C4-2B (cell line): ENCODE data around the gene SLAMF6.
"Not testable (repeated sequence)": the region's sequence is repeated elsewhere in the genome, so short reads cannot be mapped to it uniquely, and the experiment has no call there.

Source experiments
- H3K27ac ChIP-seq: fragments of 450-650 bp; 2 replicates; pipeline ENCODE4 v1.5.1; 2017
- ZFX ChIP-seq: fragments of 450-650 bp; IDR thresholded peaks from 2 replicates; pipeline ENCODE4 v1.6.1; 2017
- TF ChIP-seq, protein P1 (sequence below): fragments of 450-650 bp; conservative IDR thresholded peaks from 2 replicates; pipeline ENCODE4 v1.5.1; 2017; ENCODE audit warnings: mild to moderate bottlenecking

Gene SLAMF6

DNA sequence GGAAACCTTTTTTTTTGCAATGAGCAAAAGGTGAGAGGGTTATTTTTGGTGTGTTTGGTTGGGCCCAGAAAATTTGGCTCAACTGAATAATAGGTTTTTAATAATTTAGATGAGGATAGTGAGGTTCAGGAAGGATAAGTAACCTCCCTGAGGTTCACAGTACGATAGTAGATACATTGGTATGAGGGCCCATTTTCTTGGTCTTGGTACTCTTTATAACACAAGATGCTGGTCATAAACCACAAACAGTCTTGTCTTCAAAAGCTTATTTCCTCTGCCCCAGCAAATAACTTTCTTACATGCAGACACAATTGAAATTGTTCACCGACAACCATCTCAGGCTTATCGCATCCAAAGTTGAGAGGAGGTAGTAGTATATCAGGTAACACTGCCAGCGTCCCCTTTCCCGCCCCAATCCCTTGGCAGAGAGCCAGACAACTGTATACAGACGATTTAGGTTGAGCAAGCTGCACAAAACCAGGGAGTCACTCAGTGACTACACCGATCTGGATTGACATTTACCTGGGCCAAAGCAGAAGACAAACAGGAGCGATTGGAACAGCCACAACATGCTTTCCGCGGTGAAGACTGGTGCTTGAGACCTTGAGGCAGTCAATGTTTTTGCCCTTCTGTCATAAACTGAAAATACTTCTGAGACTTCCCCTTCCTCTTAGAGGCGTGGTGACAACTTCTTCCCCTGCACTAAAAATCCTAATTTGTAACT, at the start of gene SLAMF6:
Gene SLAMF6, minus strand, starts transcription at position 634 of the 724 bp plus-strand sequence. Its CDS starts 63 bp downstream, at position 571.
- H3K27ac ChIP-seq = no peak within 1 kb of the TSS
- TF ChIP-seq, protein P1, sequence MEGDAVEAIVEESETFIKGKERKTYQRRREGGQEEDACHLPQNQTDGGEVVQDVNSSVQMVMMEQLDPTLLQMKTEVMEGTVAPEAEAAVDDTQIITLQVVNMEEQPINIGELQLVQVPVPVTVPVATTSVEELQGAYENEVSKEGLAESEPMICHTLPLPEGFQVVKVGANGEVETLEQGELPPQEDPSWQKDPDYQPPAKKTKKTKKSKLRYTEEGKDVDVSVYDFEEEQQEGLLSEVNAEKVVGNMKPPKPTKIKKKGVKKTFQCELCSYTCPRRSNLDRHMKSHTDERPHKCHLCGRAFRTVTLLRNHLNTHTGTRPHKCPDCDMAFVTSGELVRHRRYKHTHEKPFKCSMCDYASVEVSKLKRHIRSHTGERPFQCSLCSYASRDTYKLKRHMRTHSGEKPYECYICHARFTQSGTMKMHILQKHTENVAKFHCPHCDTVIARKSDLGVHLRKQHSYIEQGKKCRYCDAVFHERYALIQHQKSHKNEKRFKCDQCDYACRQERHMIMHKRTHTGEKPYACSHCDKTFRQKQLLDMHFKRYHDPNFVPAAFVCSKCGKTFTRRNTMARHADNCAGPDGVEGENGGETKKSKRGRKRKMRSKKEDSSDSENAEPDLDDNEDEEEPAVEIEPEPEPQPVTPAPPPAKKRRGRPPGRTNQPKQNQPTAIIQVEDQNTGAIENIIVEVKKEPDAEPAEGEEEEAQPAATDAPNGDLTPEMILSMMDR = no peak
- TF ChIP-seq ZFX = no peak

GRCh38 chr1:160570840-160571239, 47.8 kb upstream of the SLAMF6 start:
- TF ChIP-seq ZFX = no peak
- TF ChIP-seq, protein P1 = no peak
- no peak overlapping the region for H3K27ac ChIP-seq

DNA sequence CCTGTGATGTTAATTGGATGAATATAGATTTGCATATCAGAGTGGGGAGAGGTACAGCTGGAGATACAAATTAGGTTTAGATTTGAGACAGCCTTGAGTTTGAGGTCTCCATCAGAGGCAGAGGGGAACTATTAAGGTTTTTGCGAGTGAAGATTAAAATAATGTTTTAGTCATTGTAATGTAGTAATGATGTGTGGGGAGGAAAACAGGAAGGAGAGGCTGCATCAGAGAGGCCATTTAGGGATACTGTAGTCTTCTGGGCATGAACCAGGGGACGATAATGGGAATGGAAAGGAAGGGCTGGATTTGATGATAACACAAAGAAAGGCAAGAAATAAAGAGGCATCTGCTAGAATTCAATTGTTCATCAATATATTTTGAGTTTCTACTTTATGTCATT, 46.8 kb upstream of the SLAMF6 start:
- no peak overlapping the region for H3K27ac ChIP-seq
- TF ChIP-seq, protein P1 = no peak
- no peak for TF ChIP-seq ZFX

- no peak for TF ChIP-seq ZFX
- TF ChIP-seq, protein P1 = no peak
- no peak overlapping the region for H3K27ac ChIP-seq
Measured at GRCh38 chr1:160567858-160568682, 45.0 kb upstream of the SLAMF6 start.

DNA sequence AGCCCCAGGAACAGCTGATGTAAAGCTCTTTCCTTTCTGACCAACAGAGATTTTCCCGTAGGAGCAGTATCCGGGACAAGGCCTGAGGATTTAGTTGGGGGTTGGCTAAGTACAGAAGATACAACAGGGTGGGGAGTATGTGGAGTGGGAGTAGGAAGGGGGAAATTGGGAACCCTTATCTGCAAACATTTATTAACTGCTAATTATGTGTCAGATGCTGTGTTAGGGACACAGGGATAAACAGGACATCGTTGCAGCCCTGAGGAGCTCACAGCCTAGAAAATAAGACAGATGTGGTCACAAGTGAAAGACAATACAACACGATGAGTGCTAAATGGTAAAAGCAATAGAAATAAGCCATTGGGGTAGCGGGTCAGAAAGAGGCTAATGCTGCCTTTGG, 44.3 kb upstream of the SLAMF6 start:
- TF ChIP-seq, protein P1 = no peak
- no peak for TF ChIP-seq ZFX
- no peak overlapping the region for H3K27ac ChIP-seq

GRCh38 chr1:160565564-160565963, 42.5 kb upstream of the SLAMF6 start:
- no peak overlapping the region for H3K27ac ChIP-seq
- TF ChIP-seq ZFX = no peak
- TF ChIP-seq, protein P1 = no peak

DNA sequence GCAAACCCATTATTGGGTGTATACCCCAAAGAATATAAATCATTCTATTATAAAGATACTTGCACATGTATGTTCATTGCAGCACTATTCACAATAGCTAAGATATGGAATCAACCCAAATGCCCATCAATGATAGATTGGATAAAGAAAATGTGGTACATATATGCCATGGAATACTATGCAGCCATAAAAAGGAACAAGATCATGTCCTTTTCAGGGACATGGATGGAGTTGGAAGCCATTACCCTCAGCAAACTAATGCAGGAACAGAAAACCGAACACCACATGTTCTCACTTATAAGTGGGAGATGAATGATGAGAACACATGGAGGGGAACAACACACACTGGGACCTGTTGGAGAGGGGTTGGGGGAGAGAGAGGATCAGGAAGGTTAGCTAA, 40.2 kb upstream of the SLAMF6 start:
- H3K27ac ChIP-seq = not testable (repeated sequence)

DNA sequence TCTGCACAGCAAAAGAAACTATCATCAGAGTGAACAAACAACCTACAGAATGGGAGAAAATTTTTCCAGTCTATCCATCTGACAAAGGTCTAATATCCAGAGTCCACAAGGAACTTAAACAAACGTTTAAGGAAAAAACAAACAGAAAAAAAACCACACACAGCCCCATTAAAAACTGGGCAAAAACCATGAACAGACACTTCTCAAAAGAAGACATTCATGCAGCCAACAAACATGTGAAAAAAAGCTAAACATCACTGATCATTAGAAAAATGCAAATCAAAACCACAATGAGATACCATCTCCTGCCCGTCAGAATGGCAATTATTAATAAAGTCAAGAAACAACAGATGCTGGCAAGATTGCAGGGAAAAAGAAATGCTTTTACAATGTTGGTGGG, 39.7 kb upstream of the SLAMF6 start:
- H3K27ac ChIP-seq = not testable (repeated sequence)
